K562 (cell line): ENCODE results near the gene VPS13D. TPM values are rescaled to one million over a fixed set of nuclear protein-coding genes. Genes with fewer than 3 reads are reported as not detected.

ENCODE experiments used
- ARID2 ChIP-seq: fragments of 450-650 bp; IDR thresholded peaks from 2 replicates; pipeline ENCODE4 v1.6.1; 2017; ENCODE audit warnings: antibody characterized with exemption, mild to moderate bottlenecking
- ATF7 ChIP-seq: fragments of 450-650 bp; IDR thresholded peaks from 2 replicates; pipeline ENCODE4 v1.7.1; 2014; ENCODE audit warnings: mild to moderate bottlenecking, moderate library complexity
- BMI1 ChIP-seq: fragments of 150-350 bp; IDR thresholded peaks from 2 replicates; pipeline ENCODE4 v1.6.1; 2014; ENCODE audit warnings: low read length
- CREB1 ChIP-seq, 2 experiments: sonication (generic) in 1 of 2; formaldehyde crosslinking in 1 of 2; IDR thresholded peaks; 2 replicates each; pipeline versions ENCODE4 v1.6.1 to v1.8.0; 2012 to 2022; ENCODE audit warnings: inconsistent platforms in 1 of 2, mild to moderate bottlenecking in 1 of 2, missing genetic modification reagents in 1 of 2, moderate library complexity in 1 of 2
- CXXC5 ChIP-seq: fragments of 250-450 bp; sonication (Bioruptor Pico); IDR thresholded peaks from 2 replicates; pipeline ENCODE4 v1.8.0; 2022; ENCODE audit warnings: inconsistent platforms, mild to moderate bottlenecking, moderate library complexity
- HNRNPUL1 ChIP-seq: fragments of 200-400 bp; formaldehyde crosslinking; IDR thresholded peaks from 2 replicates; pipeline ENCODE4 v1.6.1; 2017; ENCODE audit warnings: low read length
- ID3 ChIP-seq, 2 experiments: fragments of 250-450 bp in 1 of 2; fragments of 450-650 bp in 1 of 2; sonication (Bioruptor Pico) in 1 of 2; IDR thresholded peaks; 2 replicates each; pipeline versions ENCODE4 v1.6.1 to v1.8.0; 2016 to 2021; ENCODE audit warnings: mild to moderate bottlenecking in 2 of 2, moderate library complexity in 2 of 2, missing compliant biosample characterization in 1 of 2, missing genetic modification characterization in 1 of 2
- MEF2D ChIP-seq: conservative IDR thresholded peaks from 2 replicates; pipeline ENCODE4 v1.6.1; 2016; ENCODE audit warnings: low read depth, missing genetic modification characterization, missing compliant biosample characterization
- RBM34 ChIP-seq: fragments of 200-400 bp; formaldehyde crosslinking; IDR thresholded peaks from 2 replicates; pipeline ENCODE4 v1.6.1; 2018; ENCODE audit warnings: low read length, borderline replicate concordance; ENCODE audit not compliant: insufficient read depth
- RNF219 ChIP-seq: fragments of 250-450 bp; sonication (Bioruptor Pico); IDR thresholded peaks from 2 replicates; pipeline ENCODE4 v1.5.0; 2022; ENCODE audit warnings: mild to moderate bottlenecking
- SAFB ChIP-seq: fragments of 200-400 bp; formaldehyde crosslinking; IDR thresholded peaks from 2 replicates; pipeline ENCODE4 v1.6.1; 2017; ENCODE audit warnings: low read depth, low read length, borderline replicate concordance
- SMAD3 ChIP-seq: fragments of 450-650 bp; formaldehyde crosslinking; conservative IDR thresholded peaks from 2 replicates; pipeline ENCODE4 v1.4.0; 2020; ENCODE audit warnings: mild to moderate bottlenecking
- ZBTB1 ChIP-seq: sonication (generic); formaldehyde crosslinking; IDR thresholded peaks from 2 replicates; pipeline ENCODE4 v1.8.1; 2023; ENCODE audit warnings: missing genetic modification reagents, low read depth, mild to moderate bottlenecking, borderline replicate concordance
- ZFPM2 ChIP-seq: fragments of 250-450 bp; sonication (Bioruptor Pico); IDR thresholded peaks from 2 replicates; pipeline ENCODE4 v1.5.1; 2022; ENCODE audit warnings: mild to moderate bottlenecking
- ZNF12 ChIP-seq: sonication (generic); formaldehyde crosslinking; IDR thresholded peaks from 2 replicates; pipeline ENCODE4 v1.4.0; 2020; ENCODE audit warnings: mild to moderate bottlenecking, missing genetic modification reagents
- ZNF41 ChIP-seq: fragments of 250-450 bp; sonication (Bioruptor Pico); conservative IDR thresholded peaks from 2 replicates; pipeline ENCODE4 v1.4.0; 2020; ENCODE audit warnings: mild to moderate bottlenecking
- polyA plus RNA-seq, 8 experiments: library from polyadenylated mRNA; depleted of rRNA in 4 of 8; stranded (reverse) in 5 of 8; unstranded in 3 of 8; fragments of >200 nt; fragmentation: Nextera tagmentation in 2 of 8; fragmentation: Illumina TruSeq in 1 of 8; extraction: Ambion mirVana in 2 of 8; extraction: Trizol in 1 of 8; gene quantifications; 2 replicates each; pipeline versions ENCODE4 v1.2.1 to v1.2.3, GENCODE V29; 2011 to 2014; ENCODE audit warnings: inconsistent platforms in 1 of 8, missing spikeins in 1 of 8
- total RNA-seq, 7 experiments: library from RNA; depleted of rRNA in 6 of 7; stranded (reverse); fragments of >200 nt in 6 of 7; fragmentation: Illumina TruSeq in 2 of 7; extraction: Trizol in 2 of 7; gene quantifications; 2 replicates each; pipeline versions ENCODE4 v1.2.1 to v1.2.3, GENCODE V29; 2011 to 2021; ENCODE audit warnings: low replicate concordance in 1 of 7
- TF ChIP-seq, protein P1 (sequence below): fragments of 450-650 bp; IDR thresholded peaks from 2 replicates; pipeline ENCODE4 v1.6.1; 2016
- TF ChIP-seq, protein P2 (sequence below): fragments of 250-450 bp; sonication (Bioruptor Pico); IDR thresholded peaks from 2 replicates; pipeline ENCODE4 v1.8.0; 2022; ENCODE audit warnings: moderate library complexity, mild to moderate bottlenecking, inconsistent platforms
- TF ChIP-seq, protein P3 (sequence below): fragments of 450-650 bp; formaldehyde crosslinking; IDR thresholded peaks from 2 replicates; pipeline ENCODE4 v1.4.0; 2020; ENCODE audit warnings: mild to moderate bottlenecking, moderate library complexity

Gene VPS13D
- total and polyA plus RNA-seq, 9 of the 15 experiments (the other 6 are each of a cell fraction or from before 2014, with no cell fraction given), result 6.1 to 51.5 (median 38.5) TPM

DNA sequence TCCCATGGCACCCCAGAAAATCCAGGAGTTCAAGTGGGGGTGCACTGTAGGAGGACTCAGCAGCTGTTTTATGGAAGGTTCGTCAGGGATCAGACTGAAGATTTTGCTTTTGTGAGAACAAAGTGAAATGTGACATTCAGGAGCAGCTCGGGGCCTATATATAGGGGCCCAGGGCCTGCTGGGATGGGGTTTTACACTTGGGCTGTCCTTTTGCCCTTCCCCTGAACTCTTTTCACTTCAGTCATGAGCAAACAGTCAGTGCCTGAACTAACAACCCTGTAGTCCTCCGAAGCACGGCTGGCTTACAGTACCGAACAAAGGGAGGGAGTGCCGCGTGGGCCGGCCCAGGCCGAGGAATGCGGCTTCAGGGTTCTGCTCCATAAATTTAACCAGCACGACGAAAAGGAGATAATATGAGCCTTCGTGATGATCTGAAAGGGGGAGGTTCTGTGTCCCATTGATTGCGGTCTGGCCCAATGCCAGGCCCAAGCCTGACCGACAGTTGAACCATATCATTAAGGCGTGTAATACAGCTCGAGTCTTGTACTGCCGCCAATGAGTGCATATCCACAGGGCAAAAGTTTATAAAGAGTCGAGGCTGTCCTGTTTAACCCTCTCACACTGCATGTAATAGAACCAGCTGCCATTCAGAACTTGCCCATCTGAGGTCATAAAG, 248.2 kb downstream of the VPS13D start (continued):
- TF ChIP-seq RNF219 (CRISPR knock-in tag) (no peak), ZFPM2 (CRISPR knock-in tag) (no peak), RBM34 (no peak), MEF2D (tag) (no peak; the same call in 1 of the 2 replicates), ZBTB1 (CRISPR knock-in tag) (no peak; the same call in 1 of the 2 replicates), CXXC5 (CRISPR knock-in tag) (peak; percentile 98), SAFB (no peak), ID3 (CRISPR knock-in tag; IDR thresholded peaks at IDR 0.05) (no peak), ID3 (tag; IDR thresholded peaks at IDR 0.05) (peak; percentile 88), ZNF12 (CRISPR knock-in tag) (0 out of 2 replicates have a peak, but pooled peaks have one; percentile 19), HNRNPUL1 (no peak), SMAD3 (CRISPR knock-in tag) (peak; percentile 83; the same call in 1 of the 2 replicates), CREB1 (IDR thresholded peaks at IDR 0.05) (peak; percentile 60), CREB1 (CRISPR knock-in tag; IDR thresholded peaks at IDR 0.05) (no peak), ZNF41 (CRISPR knock-in tag) (0 out of 2 replicates have a peak, but pooled peaks have one; percentile 10), ATF7 (peak; percentile 89), BMI1 (no peak), ARID2 (no peak)
- TF ChIP-seq, protein P1, sequence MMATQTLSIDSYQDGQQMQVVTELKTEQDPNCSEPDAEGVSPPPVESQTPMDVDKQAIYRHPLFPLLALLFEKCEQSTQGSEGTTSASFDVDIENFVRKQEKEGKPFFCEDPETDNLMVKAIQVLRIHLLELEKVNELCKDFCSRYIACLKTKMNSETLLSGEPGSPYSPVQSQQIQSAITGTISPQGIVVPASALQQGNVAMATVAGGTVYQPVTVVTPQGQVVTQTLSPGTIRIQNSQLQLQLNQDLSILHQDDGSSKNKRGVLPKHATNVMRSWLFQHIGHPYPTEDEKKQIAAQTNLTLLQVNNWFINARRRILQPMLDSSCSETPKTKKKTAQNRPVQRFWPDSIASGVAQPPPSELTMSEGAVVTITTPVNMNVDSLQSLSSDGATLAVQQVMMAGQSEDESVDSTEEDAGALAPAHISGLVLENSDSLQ, result peak; percentile 95
- TF ChIP-seq, protein P2, sequence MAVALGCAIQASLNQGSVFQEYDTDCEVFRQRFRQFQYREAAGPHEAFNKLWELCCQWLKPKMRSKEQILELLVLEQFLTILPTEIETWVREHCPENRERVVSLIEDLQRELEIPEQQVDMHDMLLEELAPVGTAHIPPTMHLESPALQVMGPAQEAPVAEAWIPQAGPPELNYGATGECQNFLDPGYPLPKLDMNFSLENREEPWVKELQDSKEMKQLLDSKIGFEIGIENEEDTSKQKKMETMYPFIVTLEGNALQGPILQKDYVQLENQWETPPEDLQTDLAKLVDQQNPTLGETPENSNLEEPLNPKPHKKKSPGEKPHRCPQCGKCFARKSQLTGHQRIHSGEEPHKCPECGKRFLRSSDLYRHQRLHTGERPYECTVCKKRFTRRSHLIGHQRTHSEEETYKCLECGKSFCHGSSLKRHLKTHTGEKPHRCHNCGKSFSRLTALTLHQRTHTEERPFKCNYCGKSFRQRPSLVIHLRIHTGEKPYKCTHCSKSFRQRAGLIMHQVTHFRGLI, result peak; percentile 30
- TF ChIP-seq, protein P3, sequence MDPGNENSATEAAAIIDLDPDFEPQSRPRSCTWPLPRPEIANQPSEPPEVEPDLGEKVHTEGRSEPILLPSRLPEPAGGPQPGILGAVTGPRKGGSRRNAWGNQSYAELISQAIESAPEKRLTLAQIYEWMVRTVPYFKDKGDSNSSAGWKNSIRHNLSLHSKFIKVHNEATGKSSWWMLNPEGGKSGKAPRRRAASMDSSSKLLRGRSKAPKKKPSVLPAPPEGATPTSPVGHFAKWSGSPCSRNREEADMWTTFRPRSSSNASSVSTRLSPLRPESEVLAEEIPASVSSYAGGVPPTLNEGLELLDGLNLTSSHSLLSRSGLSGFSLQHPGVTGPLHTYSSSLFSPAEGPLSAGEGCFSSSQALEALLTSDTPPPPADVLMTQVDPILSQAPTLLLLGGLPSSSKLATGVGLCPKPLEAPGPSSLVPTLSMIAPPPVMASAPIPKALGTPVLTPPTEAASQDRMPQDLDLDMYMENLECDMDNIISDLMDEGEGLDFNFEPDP (CRISPR knock-in tag), result 0 out of 2 replicates have a peak, but pooled peaks have one; percentile 9
